KOPT-K1 (cell line): ENCODE results near the gene ANAPC10.
"Not testable (repeated sequence)": the region's sequence is repeated elsewhere in the genome, so short reads cannot be mapped to it uniquely, and the experiment has no call there.

ENCODE experiments used
- H3K27ac ChIP-seq: fragments of 200-600 bp; sonication (generic); 2 replicates; pipeline ENCODE4 v1.5.1; 2016; ENCODE audit warnings: antibody characterized with exemption, mild to moderate bottlenecking, low read depth, low read length; ENCODE audit not compliant: poor library complexity, severe bottlenecking
- H3K36me3 ChIP-seq: fragments of 200-600 bp; sonication (generic); 2 replicates; pipeline ENCODE4 v1.5.1; 2017; ENCODE audit warnings: antibody characterized with exemption, mild to moderate bottlenecking, low read length, moderate library complexity; ENCODE audit not compliant: insufficient read depth
- H3K9me3 ChIP-seq: fragments of 200-600 bp; sonication (generic); 2 replicates; pipeline ENCODE4 v1.5.1; 2017; ENCODE audit warnings: antibody characterized with exemption, low read length, mild to moderate bottlenecking; ENCODE audit not compliant: insufficient read depth, poor library complexity, severe bottlenecking

Gene ANAPC10, protein sequence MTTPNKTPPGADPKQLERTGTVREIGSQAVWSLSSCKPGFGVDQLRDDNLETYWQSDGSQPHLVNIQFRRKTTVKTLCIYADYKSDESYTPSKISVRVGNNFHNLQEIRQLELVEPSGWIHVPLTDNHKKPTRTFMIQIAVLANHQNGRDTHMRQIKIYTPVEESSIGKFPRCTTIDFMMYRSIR

DNA sequence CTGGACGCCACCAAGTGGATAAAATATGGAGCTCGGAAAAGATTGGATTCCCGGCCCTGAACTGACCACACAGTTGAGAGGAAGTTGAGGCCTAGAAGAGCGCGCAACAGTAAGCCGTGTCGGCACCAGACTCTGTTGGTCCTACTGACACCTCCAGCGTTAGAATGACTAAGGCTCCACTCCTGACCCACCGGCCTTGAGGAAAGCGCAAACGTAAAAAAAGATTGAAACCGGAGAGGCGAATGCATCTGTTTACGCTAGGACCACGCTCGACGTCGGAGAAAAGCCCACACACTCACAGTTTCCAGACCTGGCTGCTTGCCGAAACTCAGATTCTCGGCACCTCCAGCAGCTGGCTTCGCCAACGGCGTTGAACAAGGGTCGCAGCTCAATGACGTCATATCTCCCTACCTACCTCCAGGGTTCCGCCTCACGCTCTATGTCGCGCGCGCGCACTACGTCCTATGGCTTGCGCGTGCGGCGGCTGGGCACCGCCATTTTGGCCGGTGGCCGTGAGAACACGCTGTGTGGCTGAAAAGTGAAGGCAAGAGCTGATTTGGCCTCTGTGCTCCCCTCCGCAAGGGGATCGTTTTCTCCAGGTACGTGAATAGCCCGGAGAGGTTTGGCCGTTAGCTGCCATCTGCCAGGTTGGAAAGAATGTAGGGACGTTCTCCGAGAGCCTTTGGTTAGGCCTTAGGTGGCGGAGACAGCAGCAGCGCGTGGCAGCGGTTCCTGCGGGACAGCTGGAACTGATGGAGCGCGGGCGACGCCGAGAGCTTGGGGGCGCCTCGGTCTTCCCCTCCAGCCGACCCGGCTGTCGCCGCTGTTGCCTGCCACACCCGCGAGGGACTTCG, at the start of gene ANAPC10, which contains the start of gene ABCE1:
ANAPC10 (minus strand) TSS at position 376 of the 854 bp plus-strand sequence. CDS start 2,097 bp downstream, outside the sequence.
ABCE1 (plus strand) TSS at position 491 of the 854 bp plus-strand sequence. CDS start 6,102 bp downstream, outside the sequence.
- peak within 1 kb of the TSS; percentile 85 for H3K27ac ChIP-seq
- peaks cover 12% of the 10 kb centered on the region for H3K9me3 ChIP-seq
- H3K36me3 ChIP-seq: peaks cover 52% of the 10 kb centered on the region

DNA sequence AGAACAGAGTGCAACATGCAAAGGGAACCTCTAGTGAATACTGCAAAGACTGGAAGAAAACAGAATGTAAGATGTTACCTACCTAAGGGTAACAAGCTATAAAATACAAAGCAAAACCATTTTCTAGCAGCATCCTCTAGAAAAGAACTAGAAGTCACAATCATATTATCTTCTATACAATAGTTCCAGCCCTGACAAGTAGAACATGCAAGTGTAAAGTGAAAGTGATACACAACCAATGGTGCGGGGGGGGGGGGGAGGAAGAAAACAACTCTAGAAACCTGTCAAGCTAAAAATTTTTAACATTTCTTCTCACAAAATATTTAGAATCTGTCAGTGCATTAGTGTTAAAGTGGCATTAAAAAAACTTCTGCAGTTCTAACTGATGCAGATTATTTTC, 38.2 kb upstream of the ANAPC10 start:
- Histone ChIP-seq H3K27ac (peak overlapping the region; percentile 22), H3K36me3 (peaks cover 91% of the 10 kb centered on the region)
- not testable (repeated sequence) for H3K9me3 ChIP-seq

DNA sequence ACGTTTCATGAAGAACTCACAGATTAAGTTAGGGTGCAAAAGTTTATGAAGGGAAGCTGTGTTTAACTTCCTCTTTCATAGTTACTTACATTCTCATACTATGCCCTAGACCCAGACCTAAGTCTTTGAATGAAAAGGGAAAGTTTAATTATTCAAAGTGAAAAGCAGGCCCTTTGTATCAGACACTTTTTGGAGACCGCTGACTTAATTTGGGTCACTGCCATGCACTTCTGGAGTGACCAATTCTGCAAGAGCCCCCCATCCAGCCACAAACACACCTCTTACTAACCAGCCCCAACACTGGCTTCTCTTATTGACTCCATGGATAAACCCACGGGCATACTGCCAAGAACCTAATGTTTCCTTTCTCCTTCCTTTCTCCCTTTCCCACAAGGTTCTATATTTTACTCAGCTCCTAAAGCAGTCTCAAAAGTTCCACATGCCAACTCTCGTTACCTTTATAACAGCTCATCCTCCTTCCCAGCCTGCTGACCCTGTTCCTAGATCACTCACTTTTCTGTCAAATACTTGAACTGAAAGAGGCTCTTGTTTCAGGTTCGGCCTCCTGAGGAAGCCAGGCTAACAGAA, 34.6 kb upstream of the ANAPC10 start:
- H3K27ac ChIP-seq: no peak overlapping the region
- peaks cover 91% of the 10 kb centered on the region for H3K36me3 ChIP-seq
- H3K9me3 ChIP-seq: no peaks in the 10 kb centered on the region

DNA sequence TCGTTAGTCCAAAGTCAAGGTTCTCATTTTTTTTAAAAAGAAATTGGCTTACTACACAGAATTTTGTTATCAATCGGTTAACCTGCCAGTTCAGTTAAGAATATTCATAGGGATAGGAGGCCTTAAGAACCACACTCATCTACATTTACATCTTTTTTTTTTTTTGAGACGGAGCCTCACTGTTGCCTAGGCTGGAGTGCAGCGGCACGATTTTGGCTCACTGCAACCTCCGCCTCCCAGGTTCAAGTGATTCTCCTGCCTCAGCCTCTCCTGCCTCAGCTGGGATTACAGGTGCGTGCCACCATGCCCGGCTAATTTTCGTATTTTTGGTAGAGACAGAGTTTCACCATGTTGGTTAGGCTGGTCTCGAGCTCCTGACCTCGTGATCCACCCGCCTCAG, 33.9 kb upstream of the ANAPC10 start:
- peaks cover 91% of the 10 kb centered on the region for H3K36me3 ChIP-seq
- no peaks in the 10 kb centered on the region for H3K9me3 ChIP-seq
- no peak overlapping the region for H3K27ac ChIP-seq

DNA sequence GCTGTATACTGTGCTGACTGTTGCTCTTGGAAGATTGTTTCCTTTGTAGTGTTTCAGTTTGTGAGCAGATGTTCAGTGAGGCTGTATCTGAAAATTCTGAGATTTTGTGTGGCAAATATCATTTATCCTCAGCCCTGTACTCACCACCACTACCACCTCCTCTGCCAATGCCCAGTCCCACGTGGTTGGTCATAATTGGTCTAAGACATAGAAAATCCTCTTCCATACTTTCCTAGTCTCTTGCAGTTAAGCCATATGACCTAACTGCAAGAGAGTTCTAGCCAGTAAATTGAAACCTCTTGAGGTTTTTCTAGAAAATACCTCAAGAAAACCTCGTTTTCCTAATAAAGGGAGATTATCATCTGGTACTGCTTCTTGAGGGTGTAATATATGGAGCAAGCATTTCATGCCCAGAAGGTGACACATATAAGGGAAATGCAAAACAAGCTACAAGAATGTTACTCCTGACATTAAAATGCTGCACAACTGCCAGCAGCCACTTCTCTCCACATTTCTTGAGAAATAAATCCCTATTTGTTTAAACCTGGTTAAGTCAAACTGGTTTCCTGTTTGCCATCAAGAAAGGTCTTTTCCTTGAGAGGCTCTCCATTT, 32.9 kb upstream of the ANAPC10 start:
- H3K27ac ChIP-seq: peak overlapping the region; percentile 45
- H3K36me3 ChIP-seq: peaks cover 97% of the 10 kb centered on the region
- H3K9me3 ChIP-seq: no peaks in the 10 kb centered on the region

DNA sequence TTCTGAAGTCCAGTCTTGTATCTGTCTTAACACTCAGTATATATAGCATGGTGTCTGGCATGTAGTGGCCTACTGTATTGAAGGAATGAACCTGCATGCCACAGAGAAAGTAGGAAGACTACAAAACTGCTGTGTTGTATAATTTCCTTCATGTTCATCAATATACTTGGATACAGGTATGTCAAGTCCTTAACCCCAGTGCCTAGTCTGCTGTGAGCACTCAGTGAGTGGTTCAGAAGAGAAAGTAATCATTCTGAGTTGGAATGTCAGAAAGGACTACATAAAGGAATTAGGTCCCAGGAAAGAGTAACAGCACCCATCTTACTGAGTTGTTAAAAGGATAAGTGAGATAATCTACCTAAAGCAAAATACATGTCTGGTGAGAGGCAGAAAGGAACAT, 32.1 kb upstream of the ANAPC10 start:
- H3K9me3 ChIP-seq: no peaks in the 10 kb centered on the region
- H3K27ac ChIP-seq: peak overlapping the region; percentile 45
- H3K36me3 ChIP-seq: peaks cover 97% of the 10 kb centered on the region

DNA sequence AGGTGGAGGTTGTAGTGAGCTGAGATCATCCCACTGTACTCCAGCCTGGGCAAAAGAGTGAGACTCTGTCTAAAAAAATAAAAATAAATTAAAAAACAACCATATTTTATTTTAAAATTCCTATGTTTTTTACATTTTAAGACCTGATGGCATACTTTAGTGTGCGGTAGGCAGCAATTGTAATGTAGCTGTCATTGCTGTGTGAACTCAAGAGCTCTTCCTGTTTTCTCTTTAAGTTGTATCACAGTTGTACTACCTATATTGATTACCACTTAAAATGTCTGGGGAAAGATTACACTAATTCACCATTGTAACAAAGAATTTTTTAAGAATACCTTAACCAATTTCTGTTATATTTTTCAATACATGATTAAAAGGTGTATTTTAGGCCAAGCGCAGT, 27.4 kb upstream of the ANAPC10 start:
- peaks cover 100% of the 10 kb centered on the region for H3K36me3 ChIP-seq
- no peaks in the 10 kb centered on the region for H3K9me3 ChIP-seq
- H3K27ac ChIP-seq: no peak overlapping the region

DNA sequence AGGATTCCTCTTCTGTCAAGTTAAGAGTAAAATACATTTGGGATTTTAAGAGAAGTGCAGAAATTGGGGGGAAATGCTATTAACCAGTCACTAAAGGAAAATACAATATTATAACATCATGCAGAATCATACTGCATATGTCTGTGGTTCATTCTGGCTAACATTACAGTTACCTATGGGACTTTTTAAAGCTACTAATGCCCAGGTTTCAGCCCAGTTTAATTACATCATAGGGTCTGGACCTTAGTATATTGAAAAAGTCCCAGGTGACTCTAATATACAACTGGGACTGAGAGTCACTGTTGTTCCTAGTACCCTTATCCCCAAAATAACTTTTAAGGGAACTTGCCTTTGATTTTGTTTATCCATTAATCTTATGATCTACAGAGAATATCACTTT, 10.1 kb upstream of the ANAPC10 start:
- H3K9me3 ChIP-seq: no peaks in the 10 kb centered on the region
- H3K36me3 ChIP-seq: peaks cover 100% of the 10 kb centered on the region

DNA sequence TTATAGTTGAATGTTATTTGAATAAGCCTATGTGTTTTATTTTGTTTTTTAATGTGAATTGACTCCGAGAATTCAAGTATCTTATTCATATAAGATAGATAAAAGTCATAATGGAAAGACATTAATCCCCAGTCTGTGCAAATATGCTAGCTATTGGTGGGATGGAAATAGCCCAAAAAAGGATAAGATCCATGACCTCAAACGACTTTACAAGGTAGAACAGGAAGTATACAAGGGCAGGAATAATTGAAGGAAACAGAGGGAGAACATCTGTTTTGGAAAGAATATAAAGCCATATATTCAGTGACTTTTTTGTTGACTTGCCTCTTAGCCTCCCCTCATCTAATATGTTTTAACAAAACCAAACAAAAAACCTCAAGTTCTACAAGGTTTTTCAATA, 9.1 kb upstream of the ANAPC10 start:
- Histone ChIP-seq H3K9me3 (no peaks in the 10 kb centered on the region), H3K36me3 (peaks cover 99% of the 10 kb centered on the region), H3K27ac (no peak overlapping the region)

More for the DNA sequence above, 10.1 kb upstream of the ANAPC10 start:
- no peak overlapping the region for H3K27ac ChIP-seq

DNA sequence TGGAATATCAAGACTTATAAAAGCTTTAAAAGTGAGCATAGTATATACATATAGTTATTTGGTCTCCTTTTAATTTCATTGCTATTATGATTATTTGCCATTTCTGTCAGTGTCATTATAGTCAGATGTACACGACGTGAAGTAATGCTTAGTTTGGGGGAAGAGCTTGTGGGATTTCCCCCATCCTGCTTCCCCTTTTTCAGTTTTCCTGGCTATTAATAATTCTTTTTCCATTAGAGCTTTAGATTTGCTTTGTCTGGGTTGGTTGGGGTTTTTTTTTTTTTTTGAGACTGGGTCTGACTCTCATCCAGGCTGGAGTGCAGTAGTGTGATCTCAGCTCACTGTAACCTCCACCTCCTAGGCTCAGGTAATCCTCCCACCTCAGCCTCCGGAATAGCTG, 5.5 kb upstream of the ANAPC10 start:
- no peaks in the 10 kb centered on the region for H3K9me3 ChIP-seq
- H3K36me3 ChIP-seq: peaks cover 75% of the 10 kb centered on the region
- no peak overlapping the region for H3K27ac ChIP-seq

DNA sequence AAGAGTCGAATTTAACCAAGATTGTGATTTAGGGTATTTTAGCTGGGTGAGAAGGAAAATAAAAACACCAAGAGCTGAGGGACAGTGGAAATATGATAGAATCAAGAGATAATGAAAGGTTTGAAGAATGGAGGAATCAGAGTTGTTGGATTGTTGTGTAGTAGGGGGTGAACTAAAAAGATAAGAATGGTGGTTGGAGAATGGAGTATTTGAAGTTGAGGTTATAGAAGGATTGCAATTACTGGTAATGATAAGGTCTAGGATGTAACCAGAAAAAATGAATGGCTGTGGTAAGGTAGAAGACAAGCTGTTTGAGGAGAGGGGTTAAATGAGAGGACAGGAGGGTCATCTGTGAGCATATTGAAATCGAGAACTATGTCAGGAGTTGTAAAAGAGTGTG, 4.6 kb upstream of the ANAPC10 start:
- no peak overlapping the region for H3K27ac ChIP-seq
- peaks cover 66% of the 10 kb centered on the region for H3K36me3 ChIP-seq
- no peaks in the 10 kb centered on the region for H3K9me3 ChIP-seq

DNA sequence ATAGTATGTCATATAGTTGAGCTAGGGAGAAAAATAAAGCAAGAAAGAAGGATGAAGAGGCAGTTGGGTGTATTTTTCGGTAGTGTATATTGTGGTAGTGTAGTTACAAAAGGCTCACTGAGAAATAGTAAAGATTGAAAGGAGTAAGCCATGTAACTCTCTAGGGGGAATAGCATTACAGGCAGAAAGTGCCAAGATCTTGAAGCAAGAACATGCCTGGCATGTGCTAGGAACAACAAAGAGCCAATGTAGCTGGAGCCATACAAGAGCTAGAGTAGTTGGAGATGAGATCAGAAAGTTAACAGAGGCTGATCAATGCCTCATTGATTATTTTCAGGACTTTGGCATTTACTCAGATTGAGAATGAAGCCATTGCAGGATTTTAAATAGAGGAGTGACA, 3.1 kb upstream of the ANAPC10 start:
- Histone ChIP-seq H3K36me3 (peaks cover 51% of the 10 kb centered on the region), H3K27ac (no peak overlapping the region), H3K9me3 (no peaks in the 10 kb centered on the region)

DNA sequence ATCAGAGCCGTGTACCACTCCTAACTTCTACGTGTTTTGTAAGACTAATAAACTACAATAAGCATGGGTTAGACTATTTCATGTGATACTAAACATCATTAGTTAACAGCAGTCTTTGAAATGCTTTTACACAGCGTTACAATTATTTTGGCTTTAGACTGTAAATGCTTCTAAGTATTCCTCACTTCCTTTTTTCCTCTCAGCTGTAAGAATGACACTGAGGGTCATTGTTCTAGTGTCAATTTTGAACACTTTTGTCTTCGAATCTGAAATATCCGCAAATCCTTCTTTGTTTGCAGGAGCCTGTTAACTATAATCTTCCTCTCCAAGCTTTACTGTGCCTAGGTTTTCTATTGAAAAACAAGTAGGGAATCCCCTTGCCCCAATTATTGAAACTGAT, 1.7 kb upstream of the ANAPC10 start:
- Histone ChIP-seq H3K27ac (peak overlapping the region; percentile 85), H3K36me3 (peaks cover 51% of the 10 kb centered on the region), H3K9me3 (no peaks in the 10 kb centered on the region)

DNA sequence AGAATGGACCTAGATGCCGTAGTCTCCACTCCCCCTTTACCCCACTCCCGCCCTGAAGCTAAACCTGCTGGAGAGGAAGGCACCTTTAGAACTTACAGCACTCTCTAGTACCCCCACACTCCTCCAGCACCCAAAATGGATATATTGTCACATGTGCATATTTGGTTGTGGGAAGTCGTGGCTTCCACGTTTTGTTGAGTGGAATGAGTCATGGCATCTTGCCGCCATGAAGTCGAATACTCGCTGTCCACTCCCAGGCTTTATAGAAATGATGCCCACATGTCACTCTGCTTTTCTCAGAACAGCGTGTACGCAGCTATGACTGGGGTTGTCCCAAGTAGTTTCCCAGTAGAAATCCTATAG, 660 bp upstream of the ANAPC10 start:
- Histone ChIP-seq H3K9me3 (peaks cover 8% of the 10 kb centered on the region), H3K27ac (peak overlapping the region; percentile 85), H3K36me3 (peaks cover 51% of the 10 kb centered on the region)

DNA sequence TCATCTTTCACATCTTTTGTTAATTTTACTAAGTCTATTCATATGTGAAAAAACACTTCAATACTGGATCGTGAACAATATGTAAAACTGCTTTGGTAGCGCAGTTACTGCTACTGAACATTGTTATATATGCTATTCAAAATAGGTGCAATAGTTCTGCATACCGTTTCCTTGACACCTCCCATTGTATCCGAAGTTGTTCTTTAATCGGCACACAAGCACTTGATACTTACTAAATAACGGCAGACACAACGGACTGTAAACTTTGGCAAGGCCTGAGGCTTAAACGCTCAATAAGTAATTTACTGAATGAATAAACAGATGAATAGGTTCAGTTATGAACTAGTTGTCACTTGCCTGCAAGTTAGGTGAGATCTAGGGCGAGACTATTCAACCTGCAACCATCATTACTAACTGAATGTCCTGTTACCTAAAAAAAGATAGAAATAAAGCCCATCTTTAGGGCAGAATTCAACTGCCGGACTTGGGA, 620 bp downstream of the ANAPC10 start:
- peaks cover 12% of the 10 kb centered on the region for H3K9me3 ChIP-seq
- peaks cover 52% of the 10 kb centered on the region for H3K36me3 ChIP-seq
- H3K27ac ChIP-seq: peak overlapping the region; percentile 85
